AML-193 (cell line): ENCODE measurements around the gene TMCC3.

Source experiments
- DNase-seq, 2 experiments: peaks; one replicate each; lab custom pipeline; 2025; lab: John Stamatoyannopoulos, UW

Gene TMCC3

GRCh38 chr12:94673496-94673895 is 23.1 kb upstream of the TMCC3 start:
- DNase-seq = no peak

DNA sequence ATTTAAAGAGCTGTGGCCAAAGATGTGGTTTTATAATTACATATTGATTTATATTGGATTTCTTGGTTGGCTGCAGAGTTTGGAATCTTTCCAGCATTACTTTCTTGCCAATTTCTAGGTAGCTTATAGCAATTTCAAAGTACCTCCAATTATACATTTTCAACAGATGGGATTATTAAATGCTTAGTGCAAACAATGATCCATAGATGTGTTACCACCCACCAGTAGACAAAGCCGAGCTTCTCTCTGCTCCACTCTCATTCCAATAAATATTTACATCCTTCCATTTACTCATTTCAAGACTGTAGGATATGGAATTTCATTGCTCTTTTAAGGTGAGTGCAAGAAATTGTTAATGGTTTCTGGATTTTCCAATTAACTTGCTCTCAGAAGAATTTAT is 21.6 kb upstream of the TMCC3 start:
- no peak for DNase-seq

DNA sequence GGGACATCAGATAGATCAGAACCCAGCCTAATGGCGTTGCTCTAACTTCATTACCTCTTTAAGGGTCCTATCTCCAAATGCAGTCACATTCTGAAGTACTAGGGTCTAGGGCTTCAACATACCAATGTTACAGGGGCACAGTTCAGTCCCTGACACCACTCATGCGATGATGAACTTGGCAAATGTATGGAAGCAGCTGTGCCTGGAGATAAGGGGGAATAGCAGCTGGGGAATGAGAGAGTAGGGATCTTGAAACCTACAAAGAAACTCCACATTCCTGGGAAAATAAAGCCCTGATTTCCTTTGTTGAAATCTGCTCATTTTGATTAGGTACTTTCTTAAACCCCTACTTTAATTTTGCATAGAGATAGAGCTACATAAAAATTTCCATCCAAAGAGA is 20.5 kb upstream of the TMCC3 start:
- no peak for DNase-seq

DNA sequence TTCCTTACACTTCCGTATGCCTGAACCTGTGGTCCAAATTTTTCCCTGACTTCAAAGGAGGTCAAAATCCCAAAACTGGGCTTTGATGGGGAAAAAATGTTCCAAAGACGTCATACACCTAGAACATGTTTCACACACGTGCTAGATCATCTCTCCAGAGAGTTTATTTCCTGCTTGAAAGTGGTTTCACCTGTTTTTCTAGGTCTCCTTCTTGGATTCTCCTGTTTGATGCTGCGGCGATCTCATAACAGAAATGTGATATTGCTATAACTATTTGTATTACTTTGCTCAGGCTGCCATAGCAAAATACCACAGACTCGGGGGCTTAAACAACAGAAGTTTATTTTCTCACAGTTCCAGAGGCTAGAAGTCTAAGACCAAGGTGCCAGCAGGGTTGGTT is 19.7 kb upstream of the TMCC3 start:
- no peak for DNase-seq

GRCh38 chr12:94667031-94667540 is 16.7 kb upstream of the TMCC3 start:
- no peak for DNase-seq

DNA sequence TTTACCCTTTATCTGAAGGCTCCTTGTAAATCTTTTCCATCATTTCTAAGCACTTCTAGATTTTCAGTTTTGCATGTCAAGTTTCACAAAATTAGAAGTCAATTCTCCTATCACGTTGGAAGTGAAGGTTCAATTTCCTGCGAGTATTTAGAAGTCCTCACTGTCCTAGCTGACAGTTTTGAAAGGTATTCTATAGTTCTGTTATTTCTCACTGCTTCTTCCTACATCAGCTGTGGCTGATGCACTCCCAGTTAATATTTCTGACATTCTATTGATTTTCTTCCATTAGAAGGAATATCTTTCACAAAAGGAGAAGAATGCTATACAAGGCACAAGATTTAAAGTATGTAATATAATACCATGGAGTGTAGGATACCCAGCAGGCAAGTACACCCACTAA is 15.8 kb upstream of the TMCC3 start:
- no peak for DNase-seq

DNA sequence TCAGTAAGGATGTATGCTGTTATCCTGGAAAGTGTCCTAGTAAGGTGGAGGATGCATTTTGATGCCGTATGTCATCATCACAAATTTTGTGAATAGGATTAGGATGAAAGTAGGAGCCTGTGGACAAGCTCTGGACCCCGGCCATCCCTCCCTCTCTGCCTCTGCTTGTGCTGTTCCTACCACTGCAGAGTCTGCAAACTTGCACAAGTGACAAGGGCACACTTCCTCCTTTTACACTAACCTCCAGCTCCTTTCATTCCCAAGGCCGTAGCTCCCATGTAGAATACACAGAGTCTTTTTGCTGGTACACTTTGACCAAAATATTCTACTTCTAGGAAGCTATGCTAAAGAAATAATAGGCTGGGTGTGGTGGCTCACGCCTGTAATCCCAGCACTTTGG is 13.3 kb upstream of the TMCC3 start:
- no peak for DNase-seq

GRCh38 chr12:94663071-94663470 is 12.7 kb upstream of the TMCC3 start:
- DNase-seq = no peak

GRCh38 chr12:94660436-94660835 is 10.1 kb upstream of the TMCC3 start:
- no peak for DNase-seq

GRCh38 chr12:94659346-94659930 is 9.1 kb upstream of the TMCC3 start:
- DNase-seq = no peak

GRCh38 chr12:94658931-94659330 is 8.6 kb upstream of the TMCC3 start:
- DNase-seq = no peak

- DNase-seq = no peak
Observed at GRCh38 chr12:94656556-94656955, 6.2 kb upstream of the TMCC3 start.

DNA sequence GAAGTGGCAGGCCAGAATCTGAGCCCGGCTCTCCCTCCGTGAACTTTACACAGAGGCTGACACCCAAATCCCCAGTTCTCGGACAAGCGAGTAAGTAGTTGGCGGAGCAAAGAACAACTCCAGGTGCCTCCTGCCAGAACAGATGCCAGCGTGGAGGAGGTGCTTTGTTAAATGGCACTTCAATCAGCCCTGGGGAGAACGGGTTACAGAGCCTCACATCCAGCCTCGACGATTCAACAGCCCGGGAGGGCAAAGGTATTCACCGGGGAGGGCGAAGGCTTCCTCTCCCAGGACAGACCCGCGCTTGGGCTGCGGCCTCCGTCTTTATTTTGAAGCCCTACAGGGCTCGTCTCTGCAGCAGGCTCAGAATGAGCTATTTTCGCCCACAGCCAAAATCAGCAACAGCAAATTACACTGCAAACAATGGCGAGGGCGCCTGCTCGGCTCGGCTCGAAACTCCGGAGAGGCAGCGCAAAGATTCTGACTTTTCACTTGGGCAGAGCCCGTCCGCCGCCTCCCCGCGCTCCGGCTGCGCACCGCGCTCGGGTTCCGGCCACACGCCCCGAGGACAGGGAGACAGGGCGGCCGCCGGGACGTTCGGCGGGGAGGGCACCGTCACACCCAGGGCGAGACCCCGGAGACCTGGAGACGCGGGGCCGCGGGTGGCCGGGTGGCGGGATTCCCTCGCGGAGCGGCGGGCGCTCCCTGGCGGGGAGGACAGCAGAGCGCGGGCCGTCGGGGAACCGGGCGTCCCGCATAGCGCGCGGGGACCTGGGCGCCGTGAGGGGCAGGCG is 811 bp downstream of the TMCC3 start:
- no peak for DNase-seq

GRCh38 chr12:94648578-94648977 is 1.8 kb downstream of the TMCC3 start:
- DNase-seq = no peak

DNA sequence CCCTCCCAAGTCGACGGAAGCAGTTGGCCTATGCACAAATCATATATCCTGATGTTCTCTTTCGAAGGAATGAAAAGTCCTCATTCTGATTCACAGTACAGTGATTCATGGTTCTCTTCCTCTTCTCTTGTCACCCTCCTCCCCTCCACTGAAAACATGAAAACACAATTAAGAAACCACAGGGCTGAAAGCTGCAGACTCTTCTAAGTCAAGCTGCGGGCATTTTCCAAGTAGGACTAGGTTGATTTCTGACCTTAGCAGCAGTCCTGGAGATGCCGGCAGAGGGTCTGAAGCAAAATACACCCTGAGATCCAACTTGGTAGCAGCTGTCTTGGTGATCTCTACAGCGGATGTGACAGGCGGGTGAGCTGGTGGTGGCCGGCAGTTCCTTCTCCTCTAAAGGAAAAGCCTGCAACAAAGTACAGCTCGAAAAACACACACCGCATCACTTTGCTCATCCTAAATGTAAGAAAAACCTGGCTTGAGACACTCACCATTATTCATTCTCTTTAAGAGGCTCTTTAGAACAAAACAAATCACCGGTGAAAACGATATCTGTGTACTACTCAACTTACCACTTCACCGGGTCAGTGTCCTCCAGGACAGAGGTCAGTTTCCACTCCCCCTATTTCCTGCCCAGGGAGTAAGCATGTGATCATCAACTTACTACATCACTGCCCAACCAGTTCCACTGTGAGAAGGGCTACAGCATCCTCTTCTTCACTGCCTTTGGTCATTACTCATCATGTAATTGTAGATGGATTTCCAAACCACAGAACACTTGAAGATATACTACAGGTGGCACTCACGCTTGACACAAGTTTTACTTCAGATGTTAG is 6.0 kb downstream of the TMCC3 start:
- no peak for DNase-seq

DNA sequence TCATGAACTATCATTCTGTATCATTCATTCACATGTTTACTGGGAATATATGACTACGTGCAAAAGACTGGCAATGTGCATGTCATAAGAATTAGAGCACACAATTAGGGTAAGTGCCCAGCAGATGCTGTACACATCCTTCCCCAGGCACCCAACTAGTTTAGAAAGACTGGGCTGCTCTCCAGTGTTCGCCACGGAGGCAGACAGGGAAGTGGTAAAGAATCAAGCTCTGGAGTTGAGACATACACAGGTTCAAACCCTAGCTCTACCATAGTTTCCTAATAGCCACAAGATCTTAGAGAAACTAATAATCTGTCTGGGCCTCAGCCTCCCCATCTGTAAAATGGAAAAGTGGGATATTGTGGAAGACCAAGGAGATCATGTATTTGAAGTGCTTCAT is 6.8 kb downstream of the TMCC3 start:
- peak in 1 of 2 experiments; percentile 15 for DNase-seq

- DNase-seq = no peak
Observed at GRCh38 chr12:94641283-94641682, 9.1 kb downstream of the TMCC3 start.

DNA sequence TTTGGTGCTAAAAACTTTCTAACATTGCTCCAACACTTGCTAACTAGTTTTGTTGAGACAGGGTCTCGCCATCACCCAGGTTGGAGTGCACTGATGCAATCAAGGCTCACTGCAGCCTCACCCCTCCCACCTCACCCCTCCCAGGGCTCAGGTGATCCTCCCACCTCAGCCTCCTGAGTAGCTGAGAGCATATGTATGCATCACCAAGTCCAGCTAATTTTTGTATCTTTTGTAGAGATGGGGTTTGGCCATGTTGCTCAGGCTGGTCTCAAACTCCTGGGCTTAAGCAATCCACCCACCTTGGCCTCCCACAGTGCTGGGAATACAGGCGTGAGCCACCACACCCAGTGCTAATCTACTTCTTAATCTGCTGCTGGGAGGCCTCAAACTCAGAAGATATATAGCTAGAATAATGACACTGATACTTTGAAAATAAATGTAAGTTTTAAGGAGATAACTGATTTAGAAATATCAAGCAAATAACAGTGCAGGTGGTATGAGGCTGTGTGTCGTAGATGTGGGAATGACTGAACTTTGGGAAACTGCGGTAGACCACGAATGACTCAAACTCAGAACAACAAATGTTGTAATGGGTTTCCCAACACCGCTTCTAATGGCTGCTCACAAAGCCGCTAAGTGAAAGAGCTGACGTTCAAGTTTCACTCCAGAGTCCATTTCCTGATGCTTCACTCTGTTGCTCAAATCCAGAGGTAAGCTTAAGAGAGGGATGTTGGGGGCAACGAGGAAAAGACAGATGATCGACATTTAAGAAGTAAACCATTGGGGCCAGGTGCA is 10.0 kb downstream of the TMCC3 start:
- peak; percentile 66 for DNase-seq

DNA sequence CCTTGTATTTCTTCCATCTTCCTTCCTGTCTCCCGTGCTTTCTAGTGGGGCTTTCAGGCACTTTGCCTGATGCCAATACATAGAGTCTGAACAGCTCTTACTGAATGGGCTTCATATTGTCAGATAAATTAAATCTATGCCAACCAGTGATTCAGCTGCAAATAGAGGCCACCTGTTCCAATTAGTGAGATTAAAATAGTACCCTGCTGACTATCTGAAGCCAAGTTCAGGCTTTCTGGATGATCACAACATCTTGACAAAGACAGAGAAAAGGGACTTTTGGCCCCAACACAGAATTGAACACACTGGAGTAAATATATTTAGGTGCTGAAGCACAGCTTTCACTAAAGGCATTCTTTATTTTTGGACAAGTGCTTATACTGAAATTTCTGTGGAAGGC is 11.8 kb downstream of the TMCC3 start:
- no peak for DNase-seq

- no peak for DNase-seq
Observed at GRCh38 chr12:94637390-94638113, 12.8 kb downstream of the TMCC3 start.

DNA sequence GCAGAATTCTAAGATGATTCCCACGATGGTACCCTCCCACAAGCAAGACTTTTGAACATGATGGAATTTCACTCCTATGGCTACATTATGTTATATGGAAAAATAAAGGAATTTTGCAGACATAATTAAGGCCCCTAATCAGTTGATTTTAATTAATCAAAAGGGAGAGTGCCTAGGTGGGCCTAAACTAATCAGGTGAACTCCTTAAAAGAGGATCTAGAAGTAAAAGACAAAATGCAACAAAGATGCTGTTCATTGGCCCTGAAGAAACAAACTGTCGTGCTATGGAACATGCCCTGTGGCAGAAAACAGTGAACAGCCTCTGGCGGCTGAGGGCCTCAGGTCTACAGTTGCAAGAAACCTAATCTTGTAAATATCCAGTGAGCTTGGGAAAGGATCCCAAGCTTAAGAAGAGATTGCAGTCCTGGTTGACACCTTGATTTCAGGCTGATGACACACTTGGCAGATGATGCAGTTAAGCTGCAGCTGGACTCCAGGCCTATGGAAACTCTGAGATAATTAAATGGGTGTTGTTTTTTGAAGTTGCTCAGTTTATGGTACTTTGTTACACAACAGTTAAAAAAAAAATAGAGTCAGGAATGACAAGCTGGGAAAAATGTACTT is 13.8 kb downstream of the TMCC3 start:
- no peak for DNase-seq
